Limb (tissue), 2 donors: Measurements from ENCODE around the gene CABYR.

ENCODE experiments used
- DNase-seq, 2 donors: peaks; one replicate each; pipeline ENCODE4 v3.0.0-alpha.2; 2016; ENCODE audit errors: extremely low spot score in 2 of 2

Gene CABYR, protein sequence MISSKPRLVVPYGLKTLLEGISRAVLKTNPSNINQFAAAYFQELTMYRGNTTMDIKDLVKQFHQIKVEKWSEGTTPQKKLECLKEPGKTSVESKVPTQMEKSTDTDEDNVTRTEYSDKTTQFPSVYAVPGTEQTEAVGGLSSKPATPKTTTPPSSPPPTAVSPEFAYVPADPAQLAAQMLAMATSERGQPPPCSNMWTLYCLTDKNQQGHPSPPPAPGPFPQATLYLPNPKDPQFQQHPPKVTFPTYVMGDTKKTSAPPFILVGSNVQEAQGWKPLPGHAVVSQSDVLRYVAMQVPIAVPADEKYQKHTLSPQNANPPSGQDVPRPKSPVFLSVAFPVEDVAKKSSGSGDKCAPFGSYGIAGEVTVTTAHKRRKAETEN

DNA sequence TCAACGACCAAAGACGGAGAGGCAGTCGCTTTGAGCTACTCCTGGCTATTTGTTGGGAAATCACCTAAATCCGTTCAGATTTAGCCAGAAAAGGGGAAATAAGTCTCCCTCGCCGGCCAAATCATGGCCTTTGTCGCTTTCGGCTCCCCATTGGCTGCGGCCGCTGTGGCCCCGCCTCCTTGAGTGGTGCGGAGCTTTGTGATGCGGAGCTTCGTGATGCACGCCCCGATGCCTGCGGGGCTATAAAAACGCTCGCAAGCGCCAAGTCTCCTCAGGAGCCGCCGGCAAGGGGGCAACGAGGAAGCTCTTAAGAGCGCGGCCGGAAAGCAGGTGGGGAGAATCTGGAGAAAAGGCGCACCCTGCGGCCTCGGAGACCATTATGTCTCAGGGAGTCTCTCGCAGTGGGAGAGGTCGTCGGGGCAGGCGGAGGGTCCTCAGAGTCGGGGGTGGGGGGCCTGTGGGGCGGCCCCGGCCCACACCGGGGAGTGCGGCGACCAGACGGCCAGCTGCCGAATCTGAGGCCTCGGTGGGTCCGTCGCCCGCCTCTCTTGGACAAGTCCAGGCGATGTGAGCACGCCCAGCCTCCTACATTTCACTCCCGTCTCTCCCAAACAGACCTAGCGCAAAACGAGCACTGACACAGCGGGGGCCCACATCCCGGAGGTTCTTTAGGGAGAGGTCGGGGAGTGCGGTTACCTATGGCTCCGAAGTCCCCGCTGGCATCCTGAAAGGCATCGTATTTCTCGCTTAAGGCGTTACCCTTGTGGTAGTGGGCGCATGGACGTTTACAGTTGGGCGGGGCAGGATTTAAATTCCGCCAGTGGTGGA is at the start of gene CABYR:
Gene CABYR, plus strand, starts transcription at position 274 of the 828 bp plus-strand sequence. CDS start 4,053 bp downstream, outside the sequence.
- peak; percentile 75 to 87 for DNase-seq

DNA sequence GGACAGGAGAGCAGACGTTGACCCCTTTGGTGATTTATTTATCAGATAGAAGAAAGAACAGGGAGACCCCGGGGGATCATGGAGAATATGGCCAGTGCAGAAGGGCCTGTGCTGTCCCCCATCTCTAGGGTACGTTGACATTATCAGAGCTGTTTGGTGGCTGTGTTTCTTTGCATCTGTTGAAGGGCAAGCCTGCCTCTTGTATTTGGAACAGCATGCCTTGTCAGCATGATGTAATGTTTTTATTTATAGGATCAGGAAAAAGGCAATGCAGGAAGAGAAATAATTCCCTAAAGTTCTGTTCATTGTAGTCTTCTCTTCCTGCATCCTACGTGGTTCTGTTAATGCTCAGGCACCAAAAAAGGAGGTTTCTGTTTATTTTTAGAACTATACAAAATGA is 49.8 kb upstream of the CABYR start:
- DNase-seq = peak in 1 of 2 donors; percentile 37

DNA sequence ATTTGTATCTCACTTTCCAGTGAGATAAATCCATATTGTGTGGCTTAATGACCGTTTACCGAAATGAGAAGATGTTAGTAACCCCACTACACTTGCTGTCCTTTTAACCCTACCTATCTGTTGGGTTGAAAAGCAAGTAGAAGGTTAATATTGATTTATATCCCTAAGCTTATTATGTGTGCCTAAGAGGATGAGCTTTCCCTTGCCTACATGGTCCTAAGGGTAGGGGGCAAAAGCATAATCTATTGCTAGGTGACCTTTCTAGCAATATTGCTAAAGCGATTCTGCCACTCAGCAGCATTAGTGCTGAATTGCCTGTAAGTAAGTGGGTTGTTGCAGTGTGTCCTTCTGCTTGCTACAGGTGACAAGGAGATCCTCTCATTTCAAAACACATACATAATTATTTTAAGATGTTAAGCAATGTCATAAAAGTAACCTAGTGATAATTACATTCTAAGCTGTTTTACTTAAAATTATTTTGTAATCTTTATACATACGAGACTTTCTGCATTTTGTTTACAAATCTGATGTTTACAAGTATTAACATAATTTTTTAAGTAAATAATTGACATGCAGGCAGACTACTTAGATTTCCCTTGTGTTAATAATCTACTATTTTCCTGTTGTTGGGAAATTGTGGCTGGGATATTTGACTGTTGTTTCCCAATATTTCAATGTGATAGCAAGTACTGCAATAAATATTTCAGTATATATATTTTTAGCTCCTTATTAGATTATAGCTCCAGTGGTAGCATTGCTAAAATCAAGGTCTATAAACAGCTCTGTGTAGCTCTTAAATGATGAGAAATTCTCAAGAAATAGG is 49.1 kb upstream of the CABYR start:
- DNase-seq = no peak

DNA sequence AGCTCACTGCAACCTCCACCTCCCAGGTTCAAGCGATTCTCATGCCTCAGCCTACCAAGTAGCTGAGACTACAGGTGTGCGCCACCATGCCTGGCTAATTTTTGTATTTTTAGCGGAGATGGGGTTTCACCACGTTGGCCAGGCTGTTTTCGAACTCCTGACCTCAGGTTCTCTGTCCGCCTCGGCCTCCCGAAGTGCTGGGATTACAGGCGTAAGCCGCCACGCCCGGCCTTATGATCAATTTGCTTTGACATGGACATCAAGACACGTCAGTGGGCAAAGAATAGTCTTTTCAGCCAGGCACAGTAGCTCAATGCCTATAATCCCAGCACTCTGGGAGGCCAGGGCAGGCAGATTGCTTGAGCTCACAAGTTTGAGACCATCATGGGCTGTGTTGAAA is 48.0 kb upstream of the CABYR start:
- DNase-seq = no peak

DNA sequence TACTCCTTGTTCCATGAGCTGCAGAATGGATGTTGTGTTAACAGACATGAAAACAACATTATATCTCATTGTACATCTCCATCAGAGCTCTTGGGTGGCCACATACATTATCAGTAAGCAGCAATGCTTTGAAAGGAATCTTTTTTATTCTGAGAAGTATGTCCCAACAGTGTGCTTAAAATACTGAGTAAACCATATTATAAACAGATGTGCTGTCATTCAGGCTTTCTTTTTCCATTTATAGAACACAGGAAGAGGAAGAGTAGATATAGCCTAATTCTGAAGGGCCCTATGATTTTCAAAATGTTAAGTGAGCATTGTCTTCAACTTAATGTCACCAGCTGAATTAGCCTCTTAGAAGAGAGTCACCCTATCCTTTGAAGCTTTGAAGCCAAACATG is 44.3 kb upstream of the CABYR start:
- no peak for DNase-seq

DNA sequence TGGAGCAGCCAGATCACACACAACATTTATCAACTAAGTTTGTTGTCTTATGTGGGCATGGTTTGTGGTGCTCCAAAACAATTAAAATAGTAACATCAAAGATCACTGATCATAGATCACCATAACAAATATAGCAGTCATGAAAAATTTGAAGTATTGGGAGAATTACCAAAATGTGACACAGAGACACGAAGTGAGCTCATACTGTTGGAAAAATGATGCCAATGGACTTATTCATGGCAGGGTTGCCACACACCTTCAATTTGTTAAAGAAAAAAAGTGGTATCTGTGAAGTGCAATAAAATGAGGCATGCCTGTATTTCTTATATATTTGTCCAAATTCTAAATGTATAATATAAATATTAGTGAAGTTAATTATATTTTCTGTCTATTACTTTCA is 42.9 kb upstream of the CABYR start:
- DNase-seq = no peak

DNA sequence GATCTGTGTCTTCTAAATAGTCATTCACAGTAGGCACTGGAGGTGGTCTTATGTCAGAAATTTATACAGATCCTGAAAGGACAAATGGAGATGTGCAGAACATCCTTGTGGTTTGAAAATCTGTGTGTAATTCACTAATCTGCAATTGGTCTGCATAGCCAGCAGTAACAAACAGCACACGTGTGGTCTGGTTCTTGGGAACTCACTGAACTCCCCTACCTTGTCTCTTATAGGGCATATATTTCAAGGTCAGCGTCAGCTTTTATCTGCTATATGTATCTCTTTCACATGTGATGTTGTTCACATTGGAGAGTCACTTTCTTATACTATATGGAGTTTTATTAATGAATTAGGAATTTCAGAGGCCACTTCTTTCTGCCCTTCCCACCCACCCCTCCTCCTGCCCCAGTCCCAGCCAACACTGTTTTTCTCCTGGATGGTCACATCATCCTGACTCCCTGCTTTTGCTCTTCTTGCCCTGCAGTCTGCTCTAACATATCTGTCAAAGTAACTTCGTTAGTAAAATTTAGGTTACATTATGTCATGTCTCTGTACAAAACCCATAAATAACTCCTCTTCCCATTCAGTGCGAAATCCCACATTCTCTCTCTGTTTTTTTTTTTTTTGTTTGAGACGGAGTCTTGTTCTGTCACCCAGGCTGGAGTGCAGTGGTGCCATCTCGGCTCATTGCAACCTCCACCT is 35.4 kb upstream of the CABYR start:
- DNase-seq = no peak

DNA sequence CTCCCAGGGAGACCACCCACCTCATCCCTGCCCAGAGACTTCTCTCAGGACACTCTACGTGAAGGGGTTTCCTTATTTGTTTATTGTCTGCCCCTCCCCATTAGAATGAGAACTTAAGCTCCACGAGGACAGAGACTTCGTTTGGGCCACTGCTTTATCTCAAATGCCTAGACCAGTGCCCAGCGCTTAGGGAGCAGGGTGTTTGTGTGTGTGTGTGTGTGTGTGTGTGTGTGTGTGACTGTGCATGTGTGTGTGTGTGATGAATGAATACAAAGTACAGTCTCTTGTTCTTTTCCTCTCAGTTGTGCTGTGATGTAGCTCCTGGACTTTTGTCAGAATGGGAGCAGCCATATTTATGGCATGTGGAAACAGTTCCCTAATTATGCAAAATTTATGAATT is 34.4 kb upstream of the CABYR start:
- no peak for DNase-seq

DNA sequence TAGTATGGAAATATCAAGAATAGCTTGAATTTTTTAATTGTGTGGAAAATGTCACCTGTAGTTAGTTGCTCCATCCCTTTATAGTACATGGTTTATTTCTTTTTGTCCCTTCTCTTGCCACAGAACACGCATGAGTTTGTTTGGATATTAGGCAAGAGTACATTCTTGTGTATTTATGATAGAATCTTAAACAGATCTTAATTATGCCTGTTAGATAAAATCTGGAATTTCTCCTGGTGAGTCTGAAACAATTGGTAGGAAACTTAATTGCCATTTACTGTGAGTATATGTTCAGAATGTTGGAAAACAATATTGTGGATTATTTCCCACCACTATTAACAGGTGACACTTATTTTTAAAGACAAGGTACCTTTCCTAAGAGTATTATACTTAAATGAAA is 30.2 kb upstream of the CABYR start:
- DNase-seq = no peak

DNA sequence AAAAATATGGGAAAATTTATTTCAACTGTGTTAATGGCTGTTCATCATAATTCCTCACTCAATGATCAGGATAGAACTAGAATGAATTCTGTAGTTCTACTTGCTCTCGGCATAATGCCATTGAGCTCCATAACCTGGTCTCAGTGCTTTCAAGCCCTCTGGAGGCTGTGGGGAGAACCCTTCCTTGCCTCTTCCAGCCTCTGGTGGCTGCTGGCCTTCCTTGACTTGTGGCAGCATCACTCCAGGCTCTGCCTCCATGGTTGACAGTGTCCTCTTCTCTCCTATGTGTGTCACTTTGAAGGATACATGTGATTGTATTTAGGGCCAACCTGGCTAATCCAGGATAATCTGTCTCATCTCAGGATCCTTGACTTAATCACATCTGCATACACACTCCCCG is 26.9 kb upstream of the CABYR start:
- no peak for DNase-seq

DNA sequence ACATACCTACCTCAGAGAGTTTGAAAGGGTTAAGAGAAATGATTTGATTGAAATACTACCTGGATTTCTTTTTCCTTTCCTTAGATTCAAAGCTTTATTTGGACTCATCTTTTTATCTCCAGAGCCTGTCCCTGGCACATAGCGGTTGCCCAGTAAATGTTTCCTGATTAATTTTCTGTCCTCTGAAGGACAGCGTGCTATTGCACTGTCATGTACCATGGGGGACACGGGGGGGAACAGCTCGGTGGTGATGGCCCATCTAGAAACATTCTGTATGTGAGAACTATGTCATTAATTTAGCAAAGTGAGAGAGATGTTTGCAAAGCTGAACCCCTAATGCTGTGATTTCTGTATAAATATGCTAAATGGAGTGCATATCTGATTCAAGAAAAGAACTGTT is 26.4 kb upstream of the CABYR start:
- no peak for DNase-seq

DNA sequence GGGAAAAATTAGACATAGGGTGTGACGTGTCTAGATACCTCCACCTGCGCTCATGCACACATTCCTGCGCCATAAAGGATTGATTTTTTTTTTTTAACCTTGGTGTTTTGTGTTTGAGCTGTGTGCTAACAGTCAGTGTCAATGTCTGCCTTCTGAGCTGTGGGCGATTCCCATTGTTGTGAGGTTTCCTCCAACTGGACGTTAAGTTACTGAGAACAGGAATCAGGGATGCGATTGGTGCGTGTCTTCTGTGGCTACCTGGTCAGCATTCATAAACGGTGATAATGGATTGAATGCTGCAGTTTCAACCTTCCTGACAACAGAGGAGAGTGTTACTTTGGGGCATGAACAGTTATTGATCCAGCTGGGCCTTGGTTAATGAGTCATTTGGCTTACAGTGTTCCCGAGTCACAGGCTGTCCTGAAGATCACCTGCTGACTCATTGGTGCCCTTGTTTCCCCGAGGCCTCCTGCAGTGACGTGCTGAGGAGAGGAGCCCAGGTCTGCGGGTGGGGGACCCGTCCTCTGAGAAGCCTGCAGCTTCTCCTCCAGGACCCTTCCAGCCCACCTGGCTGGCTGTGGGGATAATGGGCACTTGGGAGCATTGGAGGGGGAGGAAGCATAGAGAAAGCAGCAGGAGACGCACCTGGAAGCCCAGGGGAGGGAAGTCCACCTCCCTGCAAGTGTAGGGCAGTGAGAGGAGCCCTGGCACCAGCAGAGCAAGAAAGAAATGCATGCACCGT is 25.8 kb upstream of the CABYR start:
- DNase-seq = no peak

DNA sequence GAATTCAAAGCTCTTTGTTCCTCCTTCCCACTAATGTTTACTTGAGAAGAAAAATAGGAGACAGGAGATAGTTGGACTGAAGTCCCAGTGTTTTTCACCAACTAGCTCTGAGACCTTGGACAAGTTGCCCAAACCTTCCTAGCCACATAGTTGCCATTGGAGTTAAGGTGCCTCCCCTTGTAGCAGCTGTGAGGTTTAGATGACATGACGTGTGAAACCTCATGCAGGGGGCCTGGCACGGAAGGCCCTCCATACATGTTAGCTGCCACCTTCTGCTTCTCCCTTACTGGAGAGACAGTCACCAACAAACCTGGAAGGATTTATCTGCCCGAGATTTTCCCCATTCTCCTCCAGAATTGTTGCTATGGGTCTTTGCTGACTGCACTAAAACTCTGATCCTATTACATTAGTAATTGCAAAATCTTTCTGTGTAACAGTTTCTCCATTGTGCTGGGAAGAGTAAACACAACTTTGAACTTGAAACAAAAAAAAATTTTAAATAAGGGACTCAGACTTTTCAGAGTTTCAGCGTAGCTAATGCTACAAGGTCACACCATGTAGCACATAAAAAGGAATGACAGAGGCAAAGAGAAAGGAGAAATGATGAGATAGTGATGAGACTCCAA is 23.8 kb upstream of the CABYR start:
- DNase-seq = no peak

DNA sequence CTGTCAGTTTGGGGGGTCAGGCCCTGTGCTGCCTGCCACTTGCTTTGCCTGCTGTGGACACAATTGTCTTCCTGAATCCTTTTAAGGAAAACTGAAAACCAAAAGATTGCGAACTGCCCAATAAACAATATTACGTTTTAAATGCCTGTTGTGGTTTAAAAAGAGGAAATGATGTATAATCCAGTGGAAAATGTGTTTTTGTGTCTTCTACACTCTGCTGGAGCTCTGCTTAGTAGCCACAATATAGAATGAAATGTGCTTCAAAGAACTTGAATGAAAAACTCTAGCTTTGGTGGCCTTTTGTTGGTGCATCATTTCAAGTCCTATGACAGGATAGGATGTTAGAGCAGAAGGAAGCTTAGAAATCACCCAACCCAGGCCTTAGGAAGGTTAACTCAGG is 23.2 kb upstream of the CABYR start:
- no peak for DNase-seq

DNA sequence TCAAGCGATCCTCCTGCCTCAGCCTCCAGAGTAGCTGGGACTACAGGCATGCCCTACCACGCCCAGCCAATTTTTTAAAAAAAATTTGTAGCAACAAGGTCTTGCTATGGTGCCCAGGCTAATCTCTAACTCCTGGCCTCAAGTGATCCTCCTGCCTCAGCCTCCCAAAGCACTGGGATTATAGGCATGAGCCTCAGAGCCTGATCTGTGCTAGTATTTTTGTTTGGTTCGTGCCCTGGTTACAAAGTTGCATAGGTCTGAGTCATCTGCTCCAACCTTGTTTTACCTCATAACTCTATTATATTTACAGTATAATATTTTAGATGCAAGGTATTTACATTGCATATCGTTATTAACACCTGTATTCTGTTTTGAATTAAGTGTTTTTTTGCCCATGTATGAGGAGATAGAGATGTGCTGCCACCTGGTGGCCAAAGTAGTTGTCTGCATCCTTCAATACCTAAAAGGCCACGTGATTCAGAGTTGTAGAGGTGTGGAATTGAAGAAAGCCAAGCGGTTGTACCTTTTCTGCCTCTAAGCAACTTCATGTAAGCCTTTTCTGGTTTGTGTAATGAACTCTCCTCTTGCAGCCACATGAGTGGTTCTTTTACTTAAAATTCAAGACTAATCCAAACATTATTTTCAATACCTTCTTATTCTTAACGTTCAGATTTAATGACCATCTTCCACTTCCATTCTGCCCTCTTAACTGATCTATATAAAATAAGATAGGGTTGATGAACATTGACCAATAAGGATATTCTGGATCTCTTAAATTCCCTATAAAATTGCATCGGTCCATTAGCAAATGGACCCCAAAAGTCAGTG is 19.9 kb upstream of the CABYR start:
- DNase-seq = peak; percentile 80 to 82

DNA sequence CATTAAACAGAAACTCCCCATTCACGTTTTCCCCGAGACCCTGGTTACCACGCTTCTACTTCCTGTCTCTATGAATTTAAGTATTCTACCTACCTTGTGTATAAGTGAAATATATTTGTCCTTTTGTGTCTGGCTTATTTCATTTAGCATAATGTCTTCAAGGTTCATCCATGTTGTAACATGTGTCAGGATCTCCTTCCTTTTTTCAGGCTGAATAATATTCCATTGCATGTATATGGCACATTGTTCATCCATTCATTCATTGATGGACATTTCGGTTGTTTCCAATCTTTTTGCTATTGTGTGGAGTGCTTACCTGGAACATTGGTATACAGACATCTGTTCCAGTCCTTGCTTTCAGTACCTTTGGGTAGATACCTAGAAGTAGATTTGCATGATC is 18.2 kb upstream of the CABYR start:
- DNase-seq = no peak

DNA sequence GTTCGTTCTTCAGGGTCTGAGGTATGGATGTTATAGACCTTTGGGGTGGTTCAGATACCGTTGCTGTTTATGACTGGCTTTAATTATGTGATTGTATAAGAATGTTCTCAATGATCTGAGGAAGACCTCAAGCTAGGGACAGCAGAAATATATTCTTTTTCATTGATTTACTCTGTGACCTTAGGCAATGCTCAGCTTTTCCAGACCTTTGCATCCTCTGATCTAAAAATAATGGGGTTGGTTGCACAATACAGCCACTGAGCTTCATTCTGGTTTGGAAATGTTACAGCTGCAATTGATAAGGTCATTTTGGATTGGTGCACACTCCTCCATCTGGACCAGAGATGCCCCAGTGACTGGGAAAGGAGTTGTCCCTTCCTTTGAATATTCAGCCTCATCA is 17.2 kb upstream of the CABYR start:
- DNase-seq = no peak

DNA sequence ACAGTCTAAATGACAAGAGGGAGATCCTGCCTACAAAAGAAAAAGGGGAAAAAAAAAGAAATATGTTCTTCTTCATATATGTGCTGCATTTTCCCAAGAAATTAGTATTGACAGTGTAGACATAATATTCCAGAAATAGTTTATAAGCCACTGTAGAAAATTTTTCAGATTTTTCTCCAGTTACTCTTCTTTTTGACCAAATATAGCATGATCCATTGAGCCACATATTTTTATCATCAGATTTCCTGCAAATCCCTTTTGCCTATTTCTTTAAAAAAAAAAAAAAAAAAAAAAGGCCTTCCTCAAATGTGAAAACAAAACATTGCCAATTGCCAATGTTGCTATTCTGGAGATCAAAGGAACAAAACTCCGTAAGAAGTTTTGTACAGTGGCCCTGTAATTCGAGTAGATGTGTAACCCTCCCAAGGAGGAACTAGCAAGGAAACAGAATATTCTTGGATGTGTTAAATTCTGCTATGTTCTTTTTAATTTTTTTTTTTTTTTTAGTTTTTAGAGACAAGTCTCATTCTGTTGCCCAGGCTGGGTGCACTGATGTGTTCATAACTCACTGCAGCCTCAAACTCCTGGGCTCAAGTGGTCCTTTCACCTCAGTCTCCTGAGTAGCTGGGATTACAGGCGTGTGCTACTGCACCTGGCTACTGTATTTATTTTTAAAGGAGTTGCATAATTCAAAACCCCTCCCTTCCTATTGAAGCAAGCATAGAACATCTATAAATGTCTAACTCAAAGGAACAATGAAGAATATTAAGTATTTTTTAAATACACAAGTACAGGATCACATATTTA is 12.5 kb upstream of the CABYR start:
- no peak for DNase-seq
